ENCODE measurements around the gene LRMDA.

GRCh38 chr10:76453332-76453731 is 1021.9 kb downstream of the LRMDA start:
- TF ChIP-seq CTCF (conservative IDR thresholded peaks at IDR 0.05; ENCODE audit: low read length): no peak
- no peak for TF ChIP-seq EZH2phosphoT487 (IDR thresholded peaks at IDR 0.05; ENCODE audit: borderline replicate concordance)

Data from Loucy (cell line).